ENCODE results near the gene RAB22A.

RAB22A gene

DNA sequence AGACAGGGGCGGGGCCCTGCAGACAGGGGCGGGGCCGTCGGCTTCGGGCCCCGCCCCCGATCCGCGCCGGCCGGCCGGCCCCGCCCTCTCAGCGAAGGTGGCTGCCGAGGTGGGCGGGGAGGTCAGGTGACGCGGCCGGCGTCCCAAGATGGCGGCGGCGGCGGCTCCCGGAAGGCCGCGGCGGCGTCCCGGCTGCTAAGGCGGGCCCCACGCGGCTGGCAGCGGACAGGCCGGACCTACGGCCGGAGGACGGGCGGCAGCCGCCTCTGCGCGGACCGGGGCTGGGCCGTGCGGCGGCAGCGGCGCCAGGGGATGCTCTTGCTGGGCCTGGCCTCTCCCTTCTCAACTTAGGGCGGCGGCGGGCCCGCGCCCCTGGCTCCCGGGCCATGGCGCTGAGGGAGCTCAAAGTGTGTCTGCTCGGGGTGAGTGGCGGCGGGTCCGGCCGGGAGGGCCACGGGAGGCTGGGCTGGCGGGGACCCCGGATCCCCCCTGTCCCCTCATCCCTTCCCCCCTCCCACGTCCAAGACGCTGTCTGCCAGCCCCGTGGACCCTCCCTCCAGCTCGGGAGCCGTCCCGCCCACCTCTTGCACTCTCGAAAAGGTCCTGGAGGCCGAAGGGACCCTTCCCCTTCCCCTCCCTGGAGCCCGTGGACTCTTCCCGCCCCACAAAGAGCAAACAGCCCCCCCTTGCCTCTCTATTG lies at the start of gene RAB22A:
TSS of gene RAB22A (plus strand) at position 125 of the 700 bp plus-strand sequence. CDS start at position 387, 262 bp downstream.
- peak; percentile 75 for DNase-seq (ENCODE audit: low spot score)

- no peak for DNase-seq (ENCODE audit: low spot score)
Measured at GRCh38 chr20:58260006-58260405, 49.5 kb upstream of the RAB22A start.

DNA sequence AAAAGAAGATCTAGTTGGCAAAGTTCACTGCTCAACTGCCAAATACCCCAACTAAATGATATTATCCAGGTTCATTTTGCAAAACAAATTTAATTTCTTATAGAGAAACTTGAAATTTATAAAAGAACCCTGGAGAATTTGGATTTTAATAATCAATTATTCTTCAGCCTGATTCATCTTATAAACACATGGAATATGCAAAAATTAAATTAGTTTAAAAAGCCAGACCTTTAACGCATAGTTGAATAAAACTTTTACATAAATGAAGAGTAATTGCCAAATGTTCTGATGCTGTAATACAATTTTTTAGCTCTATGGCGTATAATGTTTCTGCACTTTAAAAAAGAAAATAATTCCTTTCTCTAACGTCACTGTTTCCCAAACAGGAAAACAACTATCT lies 47.9 kb upstream of the RAB22A start:
- no peak for DNase-seq (ENCODE audit: low spot score)

DNA sequence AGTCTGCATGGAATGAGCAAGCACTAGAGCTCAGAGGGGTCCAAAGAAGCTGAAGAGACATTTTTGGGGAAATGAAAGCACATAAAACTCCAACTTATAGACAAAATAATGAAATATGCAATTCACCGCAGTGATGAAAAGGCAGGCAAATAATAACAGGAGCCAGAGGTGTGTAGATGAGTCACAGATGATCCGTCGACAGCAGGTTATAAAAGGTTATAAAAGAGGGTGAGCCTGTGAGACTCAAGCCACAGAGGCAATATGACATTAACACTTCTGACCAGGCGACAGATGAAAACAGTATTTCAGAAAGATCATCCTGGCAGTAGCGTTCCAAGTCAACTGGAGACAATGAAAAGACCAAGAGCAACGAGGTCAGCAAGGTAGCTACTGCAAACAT lies 45.2 kb upstream of the RAB22A start:
- no peak for DNase-seq (ENCODE audit: low spot score)

- no peak for DNase-seq (ENCODE audit: low spot score)
Measured at GRCh38 chr20:58267389-58268215, 41.9 kb upstream of the RAB22A start.

GRCh38 chr20:58268421-58268821 lies 41.1 kb upstream of the RAB22A start:
- DNase-seq (ENCODE audit: low spot score), result no peak

DNA sequence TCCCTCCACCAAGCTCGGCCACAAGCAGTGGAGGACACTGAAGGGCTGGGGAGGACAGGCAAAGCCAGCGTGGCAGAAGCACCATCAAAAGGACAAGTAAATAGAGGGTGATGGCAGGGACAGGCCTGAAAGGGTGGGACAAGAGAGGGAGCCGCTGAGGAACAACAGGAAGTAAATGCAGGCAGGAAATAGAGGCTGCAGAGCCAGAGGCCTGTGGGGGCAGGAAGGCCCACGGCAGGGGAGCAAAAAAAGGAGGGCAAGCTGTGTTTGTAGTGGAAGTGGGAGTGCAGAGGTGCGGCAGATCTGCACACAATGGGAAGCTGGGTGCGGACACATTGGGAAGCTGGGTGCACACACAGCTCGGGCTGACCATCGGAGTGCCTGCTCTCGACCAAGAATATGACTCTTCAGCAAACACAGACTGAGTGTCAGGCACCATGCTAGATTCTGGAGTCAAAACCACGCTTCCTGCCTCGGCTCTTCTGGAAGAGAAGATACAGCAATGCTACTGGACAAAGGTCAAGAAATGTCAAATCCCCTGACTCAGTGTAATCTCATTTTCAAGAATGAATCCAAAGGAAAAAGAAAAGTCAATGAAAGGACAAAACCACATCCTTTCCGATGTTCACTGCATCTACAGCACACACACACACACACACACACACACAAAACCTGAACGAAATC lies 40.4 kb upstream of the RAB22A start:
- no peak for DNase-seq (ENCODE audit: low spot score)

- DNase-seq (ENCODE audit: low spot score), result no peak
Measured at GRCh38 chr20:58271606-58272351, 37.7 kb upstream of the RAB22A start.

GRCh38 chr20:58274384-58274783 lies 35.1 kb upstream of the RAB22A start:
- DNase-seq (ENCODE audit: low spot score), result no peak

DNA sequence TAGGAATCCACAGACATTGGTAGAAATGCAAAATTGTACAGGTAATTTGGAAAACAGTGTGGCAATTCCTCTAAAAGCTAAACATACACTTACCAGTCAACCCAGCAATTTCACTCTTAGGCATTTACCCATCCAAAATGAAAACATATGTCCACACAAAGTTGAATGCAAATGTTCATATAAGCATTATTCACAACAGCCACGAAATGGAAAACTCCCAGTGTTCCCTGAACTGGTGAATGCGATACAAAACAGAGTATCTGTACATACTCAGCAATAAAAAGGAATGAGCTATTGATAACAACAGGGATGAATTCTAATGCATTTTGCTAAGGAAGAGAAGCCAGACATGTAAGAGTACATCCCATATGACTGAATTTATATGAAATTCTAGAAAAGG lies 32.4 kb upstream of the RAB22A start:
- DNase-seq (ENCODE audit: low spot score), result no peak

DNA sequence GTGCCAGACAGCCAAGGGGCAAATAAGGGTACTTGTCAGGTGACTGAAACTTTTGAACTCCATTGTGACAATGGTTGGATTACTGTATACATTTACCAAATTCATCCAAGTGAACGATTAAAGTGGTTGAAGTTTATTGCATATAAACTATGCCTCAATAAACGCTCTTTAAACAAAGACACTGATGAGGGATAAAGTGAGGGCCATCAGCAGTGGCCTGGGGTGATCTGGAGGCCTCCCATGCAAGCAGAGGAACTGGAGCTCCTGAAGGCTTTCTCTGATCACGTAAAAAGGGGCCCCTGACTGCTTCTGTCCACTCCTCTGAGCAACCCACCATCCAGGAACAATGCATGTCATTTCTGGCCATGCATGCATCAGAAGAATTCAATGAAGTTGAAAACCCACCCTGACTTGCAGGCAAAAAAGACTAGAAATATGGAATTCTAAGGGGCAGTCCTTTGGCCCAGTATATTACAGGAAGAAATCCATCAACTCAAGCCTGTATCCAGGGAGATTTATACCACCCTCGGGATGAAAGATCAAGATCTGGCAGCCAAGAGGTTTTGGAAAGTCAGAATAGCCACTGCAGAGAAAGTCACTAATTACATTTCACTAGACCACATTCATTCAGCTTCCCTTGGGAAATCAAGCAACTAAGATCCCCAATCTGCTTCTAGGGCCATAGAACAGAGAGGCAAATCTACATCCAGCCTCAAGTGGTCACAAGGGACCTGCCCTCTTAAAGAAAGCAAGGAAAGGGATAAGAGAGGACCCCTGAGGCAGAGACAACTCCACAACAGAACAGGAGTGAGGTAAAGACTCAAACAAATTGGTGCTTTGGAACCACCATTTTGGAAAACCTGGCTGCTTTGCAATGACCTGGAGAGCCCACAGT lies 31.7 kb upstream of the RAB22A start:
- no peak for DNase-seq (ENCODE audit: low spot score)

GRCh38 chr20:58286729-58287128 lies 22.8 kb upstream of the RAB22A start:
- no peak for DNase-seq (ENCODE audit: low spot score)

GRCh38 chr20:58287638-58288037 lies 21.9 kb upstream of the RAB22A start:
- no peak for DNase-seq (ENCODE audit: low spot score)

DNA sequence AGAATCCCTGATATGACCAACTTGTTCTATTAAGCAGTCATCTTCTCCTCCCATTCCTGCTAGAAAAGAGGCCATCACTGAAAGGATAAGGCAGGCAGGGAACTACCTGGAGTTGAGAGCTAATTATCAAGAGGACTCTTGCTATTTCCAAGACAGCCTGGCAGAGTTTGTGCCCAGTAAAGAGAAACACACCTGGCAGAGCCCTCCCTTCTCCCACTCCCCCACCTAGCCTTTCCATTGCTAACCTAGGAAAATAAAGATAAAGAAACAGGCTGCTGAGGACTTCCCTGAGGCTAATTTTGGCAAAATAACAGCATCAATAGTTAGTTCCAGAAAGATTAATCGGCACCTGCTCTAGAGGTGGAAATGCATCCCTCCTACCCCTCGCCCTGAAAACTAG lies 20.4 kb upstream of the RAB22A start:
- DNase-seq (ENCODE audit: low spot score), result no peak

GRCh38 chr20:58293453-58293852 lies 16.1 kb upstream of the RAB22A start:
- no peak for DNase-seq (ENCODE audit: low spot score)

DNA sequence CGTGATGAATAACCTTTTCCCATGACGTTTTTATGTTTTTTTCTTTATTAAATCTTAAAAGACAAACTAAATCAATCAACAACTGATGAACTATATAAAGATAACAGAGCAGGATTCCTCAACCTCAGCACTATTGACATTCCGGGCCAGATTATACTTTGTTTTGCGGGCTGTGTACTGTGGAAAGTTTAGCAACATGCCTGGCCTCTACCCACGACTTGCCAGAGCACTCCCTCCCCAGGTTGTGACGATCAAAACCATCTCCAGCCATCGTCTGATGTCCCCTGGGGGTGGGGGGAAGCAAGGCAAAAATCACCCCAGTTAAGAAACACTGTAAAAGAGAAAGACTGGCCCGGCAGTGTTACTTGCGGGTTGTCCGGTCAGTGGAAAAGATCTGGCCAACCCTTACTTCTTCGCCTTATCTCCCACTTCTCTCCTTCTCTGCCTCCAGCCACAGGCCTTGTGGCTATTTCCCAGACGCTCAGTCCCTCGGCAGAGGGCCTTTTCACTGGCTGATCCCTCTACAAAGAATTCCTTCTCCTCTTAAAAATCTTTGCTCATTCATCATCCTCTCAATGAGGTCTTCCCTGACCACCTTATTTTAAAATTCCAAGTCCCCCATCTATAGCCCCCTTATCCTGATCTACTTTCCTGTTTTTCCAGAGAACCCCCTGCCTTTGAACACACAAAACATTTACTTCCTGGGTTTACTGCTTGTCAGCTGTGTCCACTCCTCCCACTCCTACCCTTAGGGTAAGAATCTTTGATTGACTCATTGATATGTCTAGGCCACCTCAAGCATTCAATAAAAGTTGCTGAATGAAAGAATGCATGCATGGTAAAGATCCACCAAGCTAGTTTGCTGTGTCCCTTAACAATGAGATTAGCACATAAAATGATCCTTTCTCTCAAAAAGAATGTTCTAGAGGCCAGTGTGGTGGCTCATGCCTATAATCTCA lies 14.7 kb upstream of the RAB22A start:
- DNase-seq (ENCODE audit: low spot score), result no peak

DNA sequence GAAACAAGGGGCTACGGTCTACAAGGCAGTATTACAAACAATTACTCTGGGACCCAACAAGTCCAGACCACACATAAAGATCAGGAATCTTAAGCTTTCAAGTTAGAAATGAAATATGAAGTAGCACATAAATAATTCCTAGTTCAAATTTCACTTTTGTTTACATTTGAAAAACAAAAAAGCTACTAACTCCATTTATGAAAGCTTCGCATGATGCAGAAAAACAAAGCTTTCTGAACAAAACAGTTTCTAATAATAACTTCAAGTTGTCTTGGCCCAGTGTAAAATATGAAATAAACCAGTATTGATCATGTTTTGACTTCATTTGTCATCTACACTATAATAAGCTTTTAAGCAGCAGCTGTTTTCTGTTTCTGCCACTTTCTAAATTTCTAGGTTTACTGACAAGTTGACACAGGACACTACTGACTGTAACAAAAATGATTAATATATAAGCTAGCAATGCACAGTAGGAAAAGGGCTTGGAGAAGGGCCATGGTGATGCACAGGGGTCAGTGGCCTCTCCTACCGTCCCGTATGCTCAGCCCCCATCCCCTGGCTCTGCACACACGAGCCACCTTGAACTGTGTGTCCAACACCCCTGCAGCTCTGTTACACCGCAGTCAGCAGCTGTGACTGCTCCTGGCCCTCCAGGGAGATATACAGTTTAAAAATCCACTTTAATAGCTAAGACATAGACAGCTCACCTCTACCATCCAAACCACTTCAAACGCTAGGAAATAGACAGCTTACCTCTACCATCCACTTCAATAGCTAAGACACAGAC lies 13.3 kb upstream of the RAB22A start:
- no peak for DNase-seq (ENCODE audit: low spot score)

DNA sequence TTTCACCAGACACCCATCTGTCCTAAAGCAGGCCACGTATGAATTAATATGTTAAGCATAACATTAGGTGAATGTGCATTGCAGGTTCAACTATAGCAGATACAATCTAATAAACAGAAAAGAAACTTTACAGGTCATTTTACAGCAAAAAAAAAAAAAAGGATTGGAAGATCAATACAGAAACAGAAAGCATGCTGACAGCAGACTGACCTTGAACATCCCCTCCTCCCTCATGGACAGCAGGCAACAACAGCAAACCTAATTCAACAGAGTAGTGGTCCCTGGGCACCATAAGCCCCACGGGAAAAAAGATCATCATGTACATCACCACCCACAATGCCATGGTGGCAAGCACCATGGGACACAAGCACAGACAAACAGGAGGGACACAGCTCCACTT lies 12.1 kb upstream of the RAB22A start:
- no peak for DNase-seq (ENCODE audit: low spot score)

DNA sequence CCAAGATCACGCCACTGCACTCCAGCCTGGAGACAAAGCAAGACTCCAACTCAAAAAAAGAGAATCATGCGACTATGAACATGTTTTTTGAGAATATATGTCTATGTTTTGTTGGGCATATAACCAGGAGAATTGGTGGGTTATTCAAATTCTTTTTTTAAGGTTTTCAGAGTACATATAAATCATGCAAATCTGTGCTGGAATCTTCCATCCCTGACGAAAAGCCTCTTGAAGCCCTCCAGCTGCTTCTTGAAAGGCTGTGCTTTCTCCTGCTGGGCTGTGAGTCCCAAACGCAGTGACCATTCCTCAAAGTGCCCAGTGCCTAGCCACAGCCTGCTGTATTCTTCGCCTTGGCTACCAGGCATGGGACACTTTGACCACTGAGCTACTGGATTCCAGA lies 9.2 kb upstream of the RAB22A start:
- no peak for DNase-seq (ENCODE audit: low spot score)
